HG03432 (cell line): ENCODE data around the gene WASF1.
A peak's percentile ranks its signal among the peaks of the same experiment; 100 is the strongest.
"Not testable (repeated sequence)": the region's sequence is repeated elsewhere in the genome, so short reads cannot be mapped to it uniquely, and the experiment has no call there.

Experiments used
- ATAC-seq: cut with Tn5 transposase; IDR thresholded peaks from one replicate; pipeline ENCODE4 v1.9.1; 2021; ENCODE audit warnings: mild to moderate bottlenecking, moderate library complexity; ENCODE audit not compliant: unreplicated experiment

The WASF1 gene

DNA sequence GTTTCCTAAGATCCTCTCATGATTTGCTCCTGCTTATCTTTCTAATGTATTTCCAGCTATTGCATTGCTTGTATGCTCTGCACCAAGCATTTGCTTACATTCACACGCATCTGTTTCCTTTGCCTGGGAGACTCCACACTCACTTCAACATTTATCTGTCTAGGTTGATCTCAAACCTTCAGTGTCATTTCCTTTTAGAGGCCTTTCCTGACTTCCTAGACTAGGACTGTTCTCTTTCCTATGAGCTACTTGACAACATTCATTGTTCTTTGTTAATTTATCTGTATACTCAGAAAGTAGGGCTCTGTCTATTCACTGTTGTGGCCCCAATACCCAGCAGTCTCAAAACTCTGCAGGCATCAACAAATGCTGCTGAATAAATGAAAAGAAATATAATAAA is 84.4 kb downstream of the WASF1 start:
- ATAC-seq: no peak

- ATAC-seq: no peak
Observed at GRCh38 chr6:110093981-110094380, 85.5 kb downstream of the WASF1 start.

DNA sequence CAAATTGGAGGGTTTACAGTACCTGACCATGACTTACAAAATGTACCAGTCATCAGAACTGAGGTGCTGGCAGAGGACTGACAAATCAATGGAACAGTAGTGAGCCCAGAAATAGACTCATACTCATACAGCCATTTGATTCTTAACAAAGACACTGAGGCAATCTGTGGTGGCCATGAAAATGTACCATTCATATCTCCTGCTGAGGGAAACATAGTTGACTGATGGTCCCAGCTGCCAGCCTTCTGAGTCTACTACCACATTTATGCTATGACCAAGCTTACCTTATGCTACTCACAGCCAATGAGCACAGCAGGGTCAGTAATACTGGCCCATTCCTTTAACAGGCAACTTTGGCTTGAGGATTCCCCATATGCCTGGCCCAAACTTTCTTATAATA is 88.6 kb downstream of the WASF1 start:
- ATAC-seq: no peak

DNA sequence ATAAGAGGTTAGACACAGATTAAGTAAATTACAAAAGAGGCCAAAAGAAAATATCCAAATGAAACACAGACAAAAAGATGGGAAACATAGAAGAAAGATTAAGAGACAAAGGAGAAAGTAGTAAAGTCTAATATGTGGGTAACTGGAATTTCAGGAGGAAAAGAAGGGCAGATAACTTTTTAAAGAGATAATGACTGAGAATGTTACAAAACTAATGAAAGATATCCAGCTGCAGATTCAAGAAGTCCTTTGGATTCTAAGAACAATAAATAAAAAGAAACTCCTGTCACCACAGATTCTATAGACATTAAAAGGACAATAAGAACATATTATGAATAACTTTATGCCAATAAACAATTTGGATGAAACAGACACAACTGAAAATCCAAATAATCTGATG is 90.1 kb downstream of the WASF1 start:
- no peak for ATAC-seq

- ATAC-seq: no peak
Observed at GRCh38 chr6:110085285-110085684, 94.2 kb downstream of the WASF1 start.

- ATAC-seq: no peak
Observed at GRCh38 chr6:110083875-110084585, 95.4 kb downstream of the WASF1 start.

DNA sequence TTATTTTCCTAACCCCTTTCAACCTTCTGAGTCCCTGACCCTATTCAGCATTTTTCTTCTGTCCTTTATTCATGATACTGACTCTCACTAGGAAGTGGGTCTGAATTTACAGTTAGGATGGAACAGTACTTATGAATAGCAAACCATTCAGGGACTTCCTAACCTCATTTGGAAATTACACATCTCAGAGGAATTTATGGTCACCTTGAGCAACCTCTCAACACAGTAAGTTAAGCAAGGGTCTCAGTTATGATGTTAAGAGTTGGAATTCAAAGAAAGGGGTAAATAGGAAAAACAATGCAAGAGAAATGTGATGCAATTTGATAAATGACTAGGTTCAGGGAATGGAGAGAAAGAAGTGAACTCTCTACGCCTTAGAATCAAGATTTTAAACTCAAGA is 104.1 kb downstream of the WASF1 start:
- ATAC-seq: no peak

- not testable (repeated sequence) for ATAC-seq
Observed at GRCh38 chr6:110073474-110073873, 106.0 kb downstream of the WASF1 start.

DNA sequence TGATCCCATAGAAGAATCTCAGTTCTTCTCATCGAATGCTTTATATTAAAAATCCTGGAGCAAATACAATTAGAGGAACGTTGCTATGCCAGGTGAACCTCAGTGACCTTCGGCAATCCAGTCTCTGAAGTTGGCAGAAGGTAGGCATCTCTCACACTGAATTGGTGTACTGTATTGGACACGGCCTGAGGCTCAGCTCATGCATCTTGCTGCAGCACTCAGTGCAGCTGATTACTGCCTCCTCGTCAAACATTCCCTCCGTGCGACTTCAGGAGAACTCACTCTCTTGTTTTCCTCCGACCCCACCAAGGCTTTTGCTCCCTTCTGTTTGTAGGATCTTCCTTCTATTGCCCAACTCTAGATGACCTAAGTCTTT is 110.9 kb downstream of the WASF1 start:
- no peak for ATAC-seq

DNA sequence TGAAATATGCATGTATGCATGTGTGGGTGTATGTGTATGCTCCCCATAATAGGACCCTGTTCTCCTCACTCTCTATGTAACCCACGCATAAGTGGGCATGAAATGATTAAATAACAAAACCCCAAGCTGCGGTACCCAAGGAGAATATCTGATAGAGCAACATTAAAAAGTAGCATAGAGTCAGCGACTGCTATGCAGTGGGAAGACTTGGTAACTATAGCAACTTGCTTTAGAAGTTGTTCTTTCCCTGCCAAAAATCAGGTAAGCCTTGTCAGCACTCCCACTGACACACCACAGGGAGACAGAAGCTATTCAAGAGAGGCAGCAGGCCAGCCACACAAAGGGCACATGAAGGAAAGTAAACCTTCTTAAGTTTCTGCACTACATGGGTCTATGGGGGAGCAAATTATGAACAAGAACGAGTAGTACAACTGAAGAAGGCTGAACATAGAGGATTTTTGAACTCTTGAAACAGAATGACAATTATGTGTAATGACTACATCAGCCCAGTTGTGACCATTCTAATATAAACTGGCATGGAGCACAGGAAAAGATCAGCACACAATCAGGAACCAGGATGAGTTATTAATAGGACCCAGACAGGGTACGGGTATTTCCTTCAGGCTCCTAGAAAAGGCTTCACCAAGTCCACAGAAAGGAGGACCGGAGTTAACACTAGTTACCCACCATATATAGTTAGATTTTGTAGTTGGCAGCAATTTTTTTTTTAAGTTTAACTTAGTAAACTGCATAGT is 111.5 kb downstream of the WASF1 start:
- no peak for ATAC-seq

DNA sequence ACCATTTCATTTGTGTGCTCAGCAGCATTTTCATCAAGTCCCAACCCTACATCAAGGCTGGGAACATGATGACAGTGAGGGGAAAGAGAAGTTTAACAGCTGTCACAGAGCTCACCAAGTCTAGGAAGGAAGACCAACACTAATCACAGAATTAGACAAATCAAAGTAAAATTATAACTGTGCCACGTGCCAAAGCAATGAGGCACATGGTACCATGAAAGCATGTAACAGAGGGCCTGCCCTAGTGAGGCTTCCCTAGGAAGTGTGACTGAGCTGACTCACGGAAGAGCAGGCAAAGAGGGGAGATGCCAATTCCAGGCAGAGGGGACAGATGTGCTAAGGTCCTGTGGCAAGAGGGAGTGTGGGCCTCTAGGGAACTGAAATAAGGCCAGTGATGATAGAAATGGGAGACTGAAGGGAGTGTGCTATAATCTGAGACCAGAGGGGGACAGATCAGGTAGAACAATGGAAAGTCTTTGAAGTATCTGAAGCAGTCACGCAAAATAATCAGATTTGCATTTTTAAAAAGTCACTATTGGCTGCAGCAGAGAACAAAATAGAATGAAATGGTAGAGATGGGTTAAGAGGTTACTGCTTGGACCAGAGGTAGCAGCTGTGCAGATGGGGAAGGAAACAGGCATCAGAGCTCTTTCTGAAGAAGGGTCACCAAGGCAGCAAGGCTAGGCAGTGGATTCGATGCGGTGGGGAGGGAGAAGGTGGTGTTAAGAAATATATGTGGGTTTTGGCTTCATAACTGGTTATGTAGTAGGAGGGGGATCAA is 114.5 kb downstream of the WASF1 start:
- no peak for ATAC-seq

GRCh38 chr6:110063594-110064263 is 115.7 kb downstream of the WASF1 start:
- peak; percentile 74 for ATAC-seq

DNA sequence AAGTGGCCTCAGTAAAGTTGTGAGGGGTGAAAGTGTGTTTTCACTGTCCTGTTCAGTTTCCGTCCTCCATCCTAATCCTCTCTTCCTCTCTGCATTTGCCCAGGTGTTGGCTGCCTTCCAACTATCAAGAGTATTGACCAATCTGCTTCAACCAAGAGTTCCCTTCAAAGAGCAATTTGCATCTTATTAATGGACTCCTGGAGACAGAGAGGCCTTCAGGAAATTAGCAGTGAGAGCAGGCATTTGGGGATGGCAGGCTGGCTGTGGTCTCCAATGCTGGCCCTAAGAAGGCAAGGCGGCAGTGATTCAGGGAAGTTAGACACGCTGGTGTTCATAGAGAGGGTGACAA is 124.1 kb downstream of the WASF1 start:
- no peak for ATAC-seq

DNA sequence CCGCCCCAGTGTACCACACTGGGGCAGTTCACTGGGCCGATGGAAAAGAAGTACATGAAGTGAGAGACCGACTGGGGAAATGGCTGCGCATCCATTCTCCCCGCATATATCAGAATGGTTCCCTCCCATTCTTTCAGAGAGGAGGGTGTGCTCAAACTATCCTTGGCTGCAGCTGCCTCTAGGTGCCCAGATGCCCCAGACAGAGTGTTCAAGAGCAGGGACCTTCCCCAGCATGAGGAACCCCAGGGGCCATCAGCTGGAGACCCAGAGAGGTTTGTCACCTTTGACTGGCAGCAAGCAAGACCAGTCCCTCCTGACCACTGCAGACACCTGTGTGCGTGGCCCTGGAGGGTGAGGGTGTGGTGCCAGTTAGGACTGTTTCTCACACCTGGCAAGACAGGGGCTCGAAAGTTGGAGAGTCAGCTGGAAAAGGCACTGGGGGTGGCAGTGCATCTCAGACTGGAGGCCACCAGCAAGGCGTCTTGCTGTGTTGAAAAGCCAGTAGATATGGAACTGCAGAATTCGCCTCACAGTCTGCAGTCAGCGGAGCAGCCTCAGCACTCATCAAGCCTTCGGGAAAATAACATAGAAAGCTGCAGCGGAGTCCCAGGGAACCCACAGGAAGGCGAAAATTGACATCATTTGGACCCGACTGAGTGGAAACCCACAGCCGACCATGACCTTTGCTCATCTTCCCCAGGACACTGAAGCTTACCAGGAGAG is 124.6 kb downstream of the WASF1 start:
- no peak for ATAC-seq

DNA sequence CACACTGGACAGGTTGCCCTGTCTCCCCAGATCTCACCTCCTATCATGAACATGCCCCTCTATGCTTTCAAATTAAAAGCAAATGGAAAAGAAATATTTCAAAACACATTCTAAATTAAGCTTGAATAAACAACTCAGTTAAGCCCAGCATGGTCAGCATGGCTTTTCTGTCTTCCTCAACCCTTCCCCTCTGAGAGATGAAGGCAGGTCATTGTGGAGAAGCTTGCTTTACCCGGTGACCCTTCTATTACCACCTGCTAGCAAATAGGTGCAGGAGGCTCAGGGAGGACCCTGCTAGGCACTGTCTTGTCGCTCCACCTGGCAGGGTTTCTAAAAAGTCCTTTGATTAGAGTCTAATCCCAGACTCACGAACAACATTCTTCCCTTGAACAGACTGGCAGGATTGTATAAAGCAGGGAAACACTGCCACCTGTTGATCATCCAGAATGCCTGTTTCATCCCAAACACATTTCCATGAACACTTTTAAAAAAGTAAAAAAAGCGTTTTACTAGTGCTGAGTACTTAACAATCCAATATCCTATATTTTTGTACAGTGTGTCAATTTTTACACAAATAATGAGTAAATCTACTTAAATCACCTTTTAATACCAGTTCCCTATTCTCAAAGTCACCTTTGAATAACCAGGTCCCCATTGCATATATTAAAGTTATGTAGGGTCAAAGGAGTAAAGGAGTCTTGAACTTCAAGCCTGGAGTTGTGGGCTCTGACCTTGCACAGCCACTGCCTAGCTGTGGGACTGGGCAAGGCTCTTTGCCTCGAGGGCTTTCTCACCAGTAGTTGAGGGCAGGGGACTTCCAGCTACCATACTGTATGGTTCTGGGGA is 125.9 kb downstream of the WASF1 start:
- ATAC-seq: no peak

DNA sequence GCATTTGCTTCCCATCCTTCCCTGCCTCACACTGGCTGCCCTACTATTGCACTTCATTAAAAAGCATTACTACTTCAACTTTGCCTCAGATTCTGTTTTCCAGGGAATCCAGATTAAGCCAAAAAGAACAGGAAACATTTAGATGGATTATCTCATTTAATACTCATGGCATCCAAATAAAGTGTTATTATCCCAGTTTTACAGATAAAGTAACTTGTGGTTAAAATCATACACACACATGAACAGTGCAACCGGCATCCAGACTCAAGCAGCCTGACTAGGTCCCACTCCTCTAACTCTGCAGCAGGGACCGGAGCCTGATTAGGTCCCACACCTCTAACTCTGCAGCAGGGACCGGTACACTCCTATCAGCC is 129.0 kb downstream of the WASF1 start:
- no peak for ATAC-seq
